Activated CD4-positive, alpha-beta T cell treated with anti-CD3 and anti-CD28 coated beads for 1 hour (primary cell): ENCODE measurements around the gene AATK.
"Not testable (repeated sequence)": the region's sequence is repeated elsewhere in the genome, so short reads cannot be mapped to it uniquely, and the experiment has no call there.

Source experiments
- DNase-seq: peaks from one replicate; pipeline ENCODE4 v3.0.0-alpha.2; 2020

AATK gene

DNA sequence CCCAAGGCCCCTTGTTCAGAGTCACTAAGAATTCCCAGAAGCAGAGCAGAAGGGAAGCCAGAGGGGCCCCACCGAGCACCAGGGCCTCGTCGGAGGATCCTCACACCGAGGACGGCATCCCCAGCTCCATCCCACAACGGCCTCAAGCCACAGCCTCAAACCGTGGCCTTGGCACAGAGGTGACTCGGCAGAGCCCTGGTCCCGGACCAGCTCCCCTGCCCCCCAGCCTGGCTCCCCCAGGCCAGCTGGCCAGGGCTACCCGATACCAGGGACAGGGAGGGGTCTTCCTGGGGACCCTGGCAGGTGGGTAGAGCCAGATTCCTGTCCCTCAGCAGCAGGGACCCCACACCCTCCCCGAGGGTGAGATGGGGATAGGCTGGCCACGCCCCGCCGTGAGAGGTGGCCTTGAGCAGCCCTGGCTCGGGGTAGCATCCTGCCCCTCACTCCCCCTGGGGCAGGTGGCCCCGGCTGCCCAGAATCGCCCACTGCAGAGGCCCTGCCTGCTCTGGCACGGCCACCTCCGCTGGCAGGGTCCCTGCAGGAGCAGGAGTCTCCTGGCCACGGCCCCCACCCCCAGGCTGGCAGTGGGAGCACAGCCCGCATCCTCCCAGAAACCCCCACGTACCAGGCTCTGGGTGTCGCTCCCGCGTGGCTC is 6.3 kb downstream of the AATK start:
- DNase-seq, result no peak

DNA sequence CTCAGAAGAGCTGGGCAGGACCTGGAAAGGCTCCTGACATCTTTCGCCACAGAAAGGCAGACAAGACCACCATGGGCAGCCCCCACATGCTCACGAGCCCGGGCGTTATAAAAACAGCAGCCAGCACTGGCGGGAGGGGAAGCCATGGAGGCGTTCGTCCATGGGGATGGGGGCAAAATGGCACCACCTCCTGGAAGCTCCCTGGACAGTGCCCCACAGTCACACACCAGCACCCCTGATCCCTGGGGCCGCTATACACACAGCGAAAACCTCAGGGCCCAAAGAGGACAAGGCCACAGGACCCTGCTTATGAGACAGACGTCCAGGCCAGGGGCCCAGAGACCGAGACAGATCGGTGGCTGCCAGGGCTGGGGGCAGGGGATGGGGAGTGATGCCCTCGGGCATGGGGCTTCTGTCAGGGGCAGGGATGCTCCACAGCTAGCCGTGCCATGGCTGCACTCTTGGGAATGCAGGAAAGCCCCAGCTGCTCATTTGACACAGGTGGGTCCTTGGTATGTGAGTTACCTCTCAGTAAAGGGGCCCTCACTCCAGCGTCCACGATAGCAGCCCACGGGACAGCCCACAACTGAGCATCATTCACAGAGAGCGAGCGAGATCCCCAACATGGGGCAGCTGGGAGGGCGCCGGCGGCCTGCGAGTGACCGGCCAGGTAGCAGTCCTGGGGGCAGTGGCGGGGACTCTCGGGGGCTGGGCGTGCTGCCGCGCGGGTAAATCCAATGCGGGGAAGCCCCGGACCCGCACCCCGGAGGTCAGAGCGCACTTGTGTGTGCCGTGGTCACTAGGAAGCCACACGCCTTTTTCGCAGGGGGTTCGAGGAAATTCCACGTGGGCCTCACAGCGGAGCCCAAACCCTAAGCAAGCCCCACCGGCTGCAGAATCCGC is 7.1 kb downstream of the AATK start:
- DNase-seq, result no peak

DNA sequence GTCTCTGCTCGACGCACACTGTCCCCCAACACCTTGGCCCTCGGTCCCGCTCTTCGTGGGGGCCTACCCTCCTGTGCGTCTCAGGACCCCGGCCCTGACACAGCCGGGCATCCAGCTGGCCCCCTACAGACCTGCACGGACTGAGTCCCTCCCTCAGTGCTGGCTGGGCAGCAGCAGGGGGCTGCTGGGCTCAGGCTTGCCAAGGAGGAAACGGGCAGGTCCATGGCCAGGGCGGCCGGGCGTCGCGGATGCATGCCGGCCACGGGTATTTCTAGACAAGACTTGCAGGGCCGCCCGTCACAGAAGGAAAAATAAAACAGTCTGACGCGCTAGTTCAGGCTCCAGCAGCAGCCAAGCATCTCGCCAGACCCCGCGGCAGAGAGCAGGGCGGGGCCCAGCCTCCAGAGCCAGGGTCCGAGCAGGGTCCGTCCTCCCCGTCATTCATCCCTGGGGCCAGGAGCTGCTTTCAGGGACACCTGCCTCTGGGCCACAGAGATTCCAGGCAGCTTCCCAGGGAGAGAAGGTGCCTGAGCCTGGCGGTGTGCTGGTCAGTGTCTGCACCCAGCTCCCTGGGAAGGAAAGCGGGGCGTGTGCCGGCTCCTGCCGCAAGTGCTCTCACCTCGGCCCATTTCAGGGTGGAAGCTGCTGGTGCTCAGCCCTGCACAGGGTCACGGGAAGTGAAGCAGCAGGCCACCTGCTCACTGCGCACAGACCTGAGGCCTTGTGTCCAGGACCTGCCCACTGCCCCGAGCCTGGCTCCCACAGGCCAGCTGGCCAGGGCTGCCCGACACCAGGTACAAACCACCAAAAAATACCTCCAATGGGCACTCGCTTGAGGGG is 8.0 kb downstream of the AATK start:
- no peak for DNase-seq

DNA sequence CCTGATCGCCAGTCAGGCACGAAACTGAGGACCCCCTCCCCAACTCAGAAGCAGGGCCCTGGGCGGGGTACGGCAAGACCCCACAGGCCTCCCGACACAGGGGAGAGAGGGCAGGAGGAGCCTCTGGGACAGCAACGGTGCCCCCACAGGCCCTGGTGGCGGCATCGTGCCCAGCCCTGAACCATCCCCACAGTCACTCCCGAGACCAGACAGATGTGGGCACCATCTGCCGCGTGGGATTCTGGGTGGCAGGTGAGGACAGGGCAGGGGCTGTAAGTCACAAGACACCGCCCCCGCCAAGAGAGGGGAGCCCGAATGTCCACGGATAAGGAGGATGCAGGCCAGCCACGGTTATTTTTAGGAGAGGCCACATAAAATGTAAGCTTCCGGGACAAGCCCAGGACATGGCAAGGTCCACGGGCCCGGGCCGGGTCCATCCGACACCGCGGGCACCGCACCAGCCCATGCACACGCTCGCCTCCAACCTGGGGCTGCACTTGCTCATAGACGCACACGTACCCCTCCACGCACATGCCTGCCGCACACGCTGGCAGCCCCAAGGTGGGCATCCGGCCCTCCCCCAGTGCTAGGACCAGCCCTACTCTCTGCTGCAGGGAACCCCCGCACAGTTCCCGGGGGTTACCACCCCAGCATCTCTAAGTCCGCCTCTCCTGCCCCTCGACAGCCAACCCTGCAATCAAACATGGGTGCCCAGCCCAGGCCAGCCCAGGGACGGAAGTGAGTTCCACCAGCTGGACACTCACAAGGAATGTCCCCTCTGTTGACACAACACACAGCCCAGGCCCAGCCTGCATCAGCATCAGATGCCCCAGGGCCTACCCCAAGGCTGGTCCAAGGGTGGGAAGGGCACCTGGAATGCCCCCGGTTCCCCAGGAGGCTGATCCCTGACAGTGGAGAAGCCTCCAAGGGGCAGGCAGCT is 8.9 kb downstream of the AATK start:
- DNase-seq, result no peak

DNA sequence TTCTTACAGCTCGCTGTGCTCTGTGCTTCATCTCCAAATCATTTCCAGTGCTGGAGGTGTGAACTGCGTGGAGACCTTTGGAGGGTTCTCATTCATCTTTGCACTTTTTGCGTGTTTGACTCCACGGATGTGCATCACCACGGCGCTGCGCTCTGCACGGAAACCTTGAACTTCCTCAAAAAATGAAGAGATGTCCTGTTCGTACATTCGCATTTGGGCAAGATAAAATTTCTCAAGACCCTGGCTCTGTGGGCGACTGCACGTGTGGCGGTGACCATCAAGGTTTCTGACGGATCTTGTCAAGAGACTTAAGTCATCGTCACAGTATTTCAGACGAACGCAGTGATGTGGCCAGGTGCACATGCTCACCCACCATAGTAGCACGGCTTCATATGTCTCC is 11.1 kb downstream of the AATK start:
- DNase-seq, result no peak

DNA sequence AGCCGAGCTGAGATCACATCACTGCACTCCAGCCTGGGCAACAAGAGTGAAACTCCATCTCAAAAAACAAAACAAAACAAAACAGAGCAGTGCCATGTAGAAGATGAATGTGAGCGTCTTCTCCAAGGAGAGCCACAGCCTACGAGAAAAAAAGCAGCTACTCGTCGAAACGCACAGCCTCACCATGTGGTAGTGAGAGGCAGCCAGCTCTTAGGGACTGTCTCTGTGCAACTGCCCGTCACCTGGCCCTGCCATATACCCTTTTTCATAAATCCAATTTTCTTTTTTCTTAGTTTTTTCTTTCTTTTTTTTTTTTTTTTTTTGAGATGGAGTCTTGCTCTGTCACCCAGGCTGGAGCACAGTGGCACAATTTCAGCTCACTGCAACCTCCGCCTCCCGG is 12.0 kb downstream of the AATK start:
- not testable (repeated sequence) for DNase-seq

DNA sequence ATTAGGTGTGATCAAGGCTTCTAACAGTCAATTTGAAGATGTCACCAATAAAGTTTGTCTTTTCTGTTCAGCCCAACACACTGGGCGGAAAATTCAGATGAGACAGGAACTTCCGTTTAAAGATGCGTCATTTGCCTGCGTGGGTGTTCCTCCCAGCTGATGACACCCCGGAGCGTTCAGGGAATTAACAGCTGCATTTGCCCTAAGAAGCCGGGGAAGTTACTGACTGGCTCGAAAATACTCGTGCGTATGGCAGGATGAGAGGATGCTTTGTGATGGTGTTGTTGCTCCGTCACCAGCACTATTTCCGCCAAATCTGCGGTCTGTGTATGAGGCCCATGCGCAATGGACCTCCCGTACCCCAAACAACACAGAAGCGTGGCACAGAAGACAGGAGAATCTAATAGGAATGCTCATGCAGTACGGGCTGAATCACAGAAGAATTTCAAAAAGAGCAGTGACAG is 12.6 kb downstream of the AATK start:
- DNase-seq, result no peak

DNA sequence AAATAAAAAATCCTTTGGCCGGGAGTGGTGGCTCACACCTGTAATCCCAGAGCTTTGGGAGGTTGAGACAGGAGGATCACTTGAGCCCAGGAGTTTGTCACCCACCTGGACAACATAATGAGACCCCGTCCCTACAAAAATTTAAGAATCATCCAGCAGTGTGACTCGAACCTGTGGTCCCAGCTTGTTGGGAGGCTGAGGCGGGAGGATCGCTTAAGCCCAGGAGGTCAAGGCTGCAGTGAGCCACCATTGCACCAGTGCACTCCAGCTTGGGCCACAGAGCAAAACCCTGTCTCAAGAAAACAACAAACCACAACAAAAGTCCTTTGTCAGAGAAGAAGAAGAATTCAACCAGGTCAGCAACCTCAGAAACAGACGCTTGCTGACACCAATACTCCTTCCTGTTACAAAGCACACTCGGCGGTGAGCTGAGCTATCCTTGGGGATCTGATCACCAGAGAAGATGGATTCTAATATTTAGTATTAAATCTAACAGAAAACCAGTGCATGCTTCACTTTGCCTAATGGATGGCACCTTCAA is 13.7 kb downstream of the AATK start:
- DNase-seq, result no peak

DNA sequence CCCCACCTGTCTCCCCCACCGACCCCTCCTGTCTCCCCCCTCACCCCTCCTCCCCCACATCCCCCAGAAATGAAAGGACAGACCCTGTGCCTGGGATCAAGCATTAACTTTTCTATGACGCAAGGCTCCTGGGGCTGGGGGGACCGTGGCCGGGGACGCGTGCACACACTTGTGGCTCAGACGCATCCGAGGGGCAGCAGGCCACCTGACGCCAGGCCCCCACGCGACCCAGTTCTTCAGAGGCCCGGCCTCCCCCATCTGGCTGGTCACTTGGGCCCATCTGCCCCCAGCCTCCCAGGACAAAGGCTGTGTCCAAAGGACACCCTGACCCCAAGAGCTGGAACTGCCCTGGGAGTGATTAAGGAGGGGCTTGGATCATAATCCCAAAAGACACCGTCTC is 14.7 kb downstream of the AATK start:
- no peak for DNase-seq

DNA sequence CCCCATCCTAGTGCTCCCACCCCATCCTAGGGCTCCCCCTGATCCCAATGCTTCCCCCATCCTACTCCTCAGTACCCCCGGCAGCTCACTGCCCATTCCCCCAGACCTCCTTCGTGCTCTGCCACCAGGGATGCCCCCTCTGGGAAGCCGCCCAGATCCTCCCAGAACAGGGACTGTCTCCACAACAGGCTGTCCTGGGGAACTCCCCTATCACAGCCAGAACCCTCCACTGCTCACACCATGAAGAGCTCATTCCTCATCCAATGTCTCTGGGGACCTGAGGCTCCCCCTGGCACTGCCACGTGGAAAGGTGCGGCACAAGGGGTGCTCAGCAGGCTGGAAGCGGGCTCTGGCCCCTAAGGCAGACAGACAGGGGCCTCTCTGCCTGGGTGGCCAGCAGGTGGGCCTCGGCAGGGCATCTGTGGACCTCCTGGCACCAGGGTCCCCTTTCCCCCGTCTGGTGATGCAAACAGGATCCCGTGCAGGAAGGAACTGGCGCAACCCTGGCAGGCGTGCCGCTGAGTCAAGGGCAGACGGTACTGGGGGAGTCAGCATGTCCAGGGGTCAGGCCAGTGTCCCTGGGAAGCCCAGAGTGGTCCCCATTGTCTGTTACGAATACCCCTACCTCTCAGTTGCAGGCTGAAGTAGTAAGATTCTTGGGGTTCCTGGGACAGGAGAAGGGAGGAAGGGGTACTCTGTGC is 15.5 kb downstream of the AATK start:
- DNase-seq, result no peak

DNA sequence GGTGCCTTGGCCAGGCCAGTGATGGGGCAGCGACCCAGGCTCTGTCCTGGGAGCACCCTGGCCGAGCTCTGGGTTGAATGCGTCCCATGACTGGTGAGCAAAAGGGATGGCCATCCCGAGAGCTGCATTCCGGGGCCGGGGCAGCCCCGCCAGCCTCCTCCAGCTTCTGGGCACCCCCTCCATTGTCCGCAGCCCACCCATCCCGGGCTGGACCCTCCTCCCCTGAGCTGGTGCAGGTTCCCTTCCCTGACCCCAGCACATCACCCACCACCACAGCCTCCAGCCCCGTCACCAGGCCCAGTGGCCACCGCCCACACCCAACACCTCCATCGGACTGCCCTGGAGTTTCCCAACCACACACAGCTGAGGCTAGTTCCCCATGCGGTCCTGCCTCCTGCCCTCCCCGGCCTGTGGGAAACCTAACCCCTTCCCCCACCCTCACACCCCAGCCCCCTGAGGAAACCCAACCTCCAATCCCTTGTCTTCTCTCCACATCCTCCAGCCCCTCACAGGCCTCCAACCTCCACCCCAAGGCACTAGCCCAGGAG is 17.0 kb downstream of the AATK start:
- DNase-seq, result no peak

DNA sequence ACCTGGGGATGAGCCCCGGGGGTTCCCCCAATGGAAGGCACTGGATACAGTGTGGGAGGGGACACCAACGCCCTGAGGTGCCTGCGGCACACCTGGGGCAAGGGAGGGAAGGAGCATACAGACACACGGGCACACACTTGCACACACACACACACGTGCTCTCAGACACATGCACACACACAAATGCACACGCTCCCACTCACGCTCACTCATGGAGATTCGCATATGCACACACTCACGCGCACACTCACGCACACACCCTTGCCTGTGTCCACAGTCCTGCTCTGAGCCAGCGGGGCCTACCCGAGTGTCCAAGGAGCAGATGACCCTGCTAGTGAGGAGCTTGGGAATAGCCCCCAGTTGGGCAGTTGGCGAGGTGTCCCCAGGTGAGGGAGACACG is 17.4 kb downstream of the AATK start:
- DNase-seq, result no peak

DNA sequence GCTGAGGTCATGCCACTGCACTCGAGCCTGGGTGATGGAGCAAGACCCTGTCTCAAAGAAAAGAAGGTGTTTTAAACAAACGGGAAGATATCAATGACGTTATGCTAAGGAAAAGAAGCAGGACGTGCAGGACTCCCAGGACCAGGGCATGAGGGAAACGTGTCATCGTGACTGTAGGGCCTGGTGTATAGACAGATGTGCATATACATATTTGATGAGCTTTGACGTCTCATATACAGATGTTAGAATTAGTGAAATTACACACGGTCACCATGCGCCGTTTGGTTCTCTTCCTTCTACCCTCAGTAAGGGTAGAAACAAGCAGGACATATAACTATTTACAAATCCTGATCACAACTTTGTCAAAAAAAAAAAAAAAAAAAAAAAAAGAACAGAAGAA is 18.3 kb downstream of the AATK start:
- no peak for DNase-seq

DNA sequence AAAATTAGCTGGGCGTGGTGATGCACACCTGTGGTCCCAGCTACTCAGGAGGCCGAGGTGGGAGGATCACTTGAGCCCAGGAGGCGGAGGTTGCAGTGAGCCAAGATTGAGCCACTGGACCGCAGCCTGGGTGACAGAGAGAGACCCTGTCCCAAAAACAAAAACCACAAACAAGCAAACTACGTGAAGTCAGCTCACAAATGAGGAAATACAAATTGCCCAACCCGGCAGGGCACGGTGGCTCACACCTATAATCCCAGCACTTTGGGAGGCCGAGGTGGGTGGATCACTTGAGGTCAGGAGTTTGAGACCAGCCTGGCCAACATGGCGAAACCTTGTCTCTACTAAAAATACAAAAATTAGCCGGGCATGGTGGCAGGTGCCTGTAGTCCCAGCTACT is 19.8 kb downstream of the AATK start:
- not testable (repeated sequence) for DNase-seq

DNA sequence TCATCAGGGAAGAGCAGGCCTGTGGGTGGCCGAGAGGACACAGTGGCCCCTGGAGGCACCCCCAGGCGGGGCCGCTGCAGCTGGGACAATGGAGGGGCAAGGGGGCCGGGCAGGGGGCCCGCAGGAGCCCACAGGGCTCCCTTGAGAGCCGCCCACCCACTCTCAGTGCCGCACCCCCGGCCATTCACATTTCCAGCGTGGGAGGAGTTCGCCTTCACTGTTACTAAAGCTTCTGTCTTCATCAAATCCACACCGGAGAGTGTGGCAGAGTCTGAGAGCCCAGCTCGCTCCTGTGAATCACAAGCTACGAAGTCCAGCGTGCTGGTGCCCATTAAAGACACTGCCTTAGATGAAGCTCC is 21.6 kb downstream of the AATK start:
- no peak for DNase-seq

DNA sequence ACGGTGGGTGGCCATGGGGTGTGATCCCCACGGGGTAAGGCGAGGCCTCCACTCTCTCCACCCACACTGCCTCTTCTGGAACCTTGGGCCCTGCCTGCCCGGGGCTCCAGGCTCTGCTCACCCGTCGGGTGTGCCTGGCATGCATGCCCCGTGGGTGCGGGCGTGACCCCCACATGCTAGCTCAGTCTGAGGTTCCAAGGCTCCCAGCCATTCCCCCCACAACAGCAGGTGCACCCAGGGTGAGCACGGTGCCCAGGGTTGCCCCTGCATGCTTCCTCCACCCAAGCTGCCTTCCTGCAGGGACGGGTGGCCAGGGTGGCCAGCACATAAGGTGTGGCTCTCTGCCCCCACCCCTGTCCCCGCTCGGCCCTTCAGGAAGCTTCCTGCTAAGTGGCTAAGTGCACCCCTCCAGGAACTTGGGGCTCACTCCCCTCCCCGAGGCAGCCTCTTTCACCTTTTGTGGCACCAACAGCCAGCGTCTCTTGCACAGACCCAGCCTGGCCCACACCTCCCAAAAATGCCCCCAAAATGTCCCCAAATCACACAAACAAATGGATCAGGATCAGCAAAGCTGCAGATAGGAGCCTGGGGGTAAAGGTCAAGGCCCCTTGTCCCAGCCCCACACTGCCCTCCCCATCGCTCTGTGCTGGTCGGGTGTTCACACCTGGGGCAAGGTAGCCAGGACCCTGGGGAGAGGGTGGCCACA is 22.2 kb downstream of the AATK start:
- DNase-seq, result no peak

DNA sequence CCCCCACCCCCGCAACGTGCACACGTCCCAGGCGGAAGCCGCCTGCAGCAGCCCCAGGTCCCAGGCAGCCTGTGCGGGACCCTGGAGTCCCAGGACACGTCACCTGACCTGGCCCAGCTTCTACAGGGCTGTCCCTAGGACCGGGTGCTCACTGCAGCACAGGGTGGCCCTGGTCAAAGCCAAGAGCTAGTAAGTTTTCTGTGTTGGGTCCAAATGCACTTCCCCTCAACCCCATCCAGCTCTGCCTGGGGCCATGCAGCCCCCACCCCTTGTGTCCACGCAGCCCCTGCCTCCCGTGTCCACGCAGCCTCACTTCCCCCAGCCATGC is 22.9 kb downstream of the AATK start:
- DNase-seq, result no peak

DNA sequence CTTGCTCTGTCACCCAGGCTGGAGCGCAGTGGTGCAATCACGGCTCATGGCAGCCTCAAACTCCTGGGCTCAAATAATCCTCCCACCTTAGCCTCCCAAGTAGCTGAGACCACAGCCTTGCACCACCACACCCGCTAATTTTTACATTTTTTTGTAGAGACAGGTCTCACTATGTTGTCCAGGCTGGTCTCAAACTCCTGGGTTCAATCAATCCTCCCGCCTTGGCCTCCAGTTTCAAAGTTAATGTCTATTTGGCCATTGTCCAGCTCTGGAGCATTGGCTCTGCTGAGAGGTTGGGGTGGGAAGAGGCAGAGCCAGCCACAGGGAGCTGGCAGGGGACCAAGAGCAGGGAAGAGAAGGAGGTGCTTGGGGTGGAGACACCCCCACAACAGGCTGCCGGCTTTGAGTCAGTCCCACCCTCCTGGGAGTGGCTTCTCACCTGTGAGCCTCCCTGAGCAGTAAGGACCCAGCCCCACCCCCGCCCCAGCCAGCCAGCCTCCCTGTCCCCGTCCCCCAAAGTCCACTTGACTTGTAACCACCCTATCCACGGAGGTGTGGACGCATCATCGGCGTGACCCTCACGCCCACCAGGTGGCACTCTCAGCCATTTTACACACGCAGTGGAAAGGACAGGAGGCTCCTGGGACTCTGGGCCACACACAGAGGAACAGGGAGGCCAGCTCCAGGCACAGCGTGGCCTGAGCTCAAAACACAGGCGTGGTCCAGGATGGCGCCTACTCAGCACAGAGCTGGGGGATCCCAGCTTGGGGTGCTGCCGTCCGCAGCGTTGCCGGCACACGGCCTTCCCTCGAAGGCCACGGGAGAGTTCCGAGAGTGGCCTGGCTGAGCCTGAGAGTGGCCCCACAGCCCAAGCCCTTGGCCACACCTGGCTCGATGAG is 23.5 kb downstream of the AATK start:
- DNase-seq, result peak; percentile 36

DNA sequence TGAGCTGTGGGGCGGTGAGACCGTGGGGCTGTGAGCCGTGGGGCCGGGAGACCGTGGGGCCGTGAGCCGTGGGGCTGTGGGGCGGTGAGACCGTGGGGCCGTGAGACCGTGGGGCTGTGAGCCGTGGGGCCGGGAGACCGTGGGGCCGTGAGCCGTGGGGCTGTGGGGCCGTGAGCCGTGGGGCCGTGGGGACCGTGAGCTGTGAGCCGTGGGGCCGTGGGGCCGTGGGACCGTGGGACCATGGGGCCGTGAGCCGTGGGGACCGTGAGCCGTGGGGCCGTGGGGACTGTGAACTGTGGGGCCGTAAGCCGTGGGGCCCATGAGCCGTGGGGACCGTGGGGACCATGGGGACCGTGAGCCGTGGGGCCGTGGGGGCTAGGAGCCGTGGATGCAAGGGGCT is 25.3 kb downstream of the AATK start:
- no peak for DNase-seq

DNA sequence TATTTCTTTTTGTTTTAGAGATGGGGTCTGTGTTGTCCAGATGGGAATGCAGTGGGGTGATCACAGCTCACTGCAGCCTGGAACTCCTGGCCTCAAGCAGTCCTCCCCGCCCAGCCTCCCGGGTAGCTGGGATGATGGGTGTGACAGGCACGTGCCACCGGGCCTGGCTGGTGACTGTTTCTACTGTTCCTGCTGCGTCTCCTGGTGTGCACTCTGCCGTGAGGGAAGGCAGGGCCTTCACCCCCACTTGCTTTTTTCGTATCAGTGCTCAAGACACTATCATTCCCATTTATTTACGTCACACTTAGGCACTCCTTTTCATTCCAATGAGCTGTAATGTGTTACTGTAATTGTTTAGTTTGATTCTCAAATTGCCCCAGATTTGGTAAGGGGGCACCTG is 26.0 kb downstream of the AATK start:
- no peak for DNase-seq
